Measurements from ENCODE around the gene ETS1.

The ETS1 gene

DNA sequence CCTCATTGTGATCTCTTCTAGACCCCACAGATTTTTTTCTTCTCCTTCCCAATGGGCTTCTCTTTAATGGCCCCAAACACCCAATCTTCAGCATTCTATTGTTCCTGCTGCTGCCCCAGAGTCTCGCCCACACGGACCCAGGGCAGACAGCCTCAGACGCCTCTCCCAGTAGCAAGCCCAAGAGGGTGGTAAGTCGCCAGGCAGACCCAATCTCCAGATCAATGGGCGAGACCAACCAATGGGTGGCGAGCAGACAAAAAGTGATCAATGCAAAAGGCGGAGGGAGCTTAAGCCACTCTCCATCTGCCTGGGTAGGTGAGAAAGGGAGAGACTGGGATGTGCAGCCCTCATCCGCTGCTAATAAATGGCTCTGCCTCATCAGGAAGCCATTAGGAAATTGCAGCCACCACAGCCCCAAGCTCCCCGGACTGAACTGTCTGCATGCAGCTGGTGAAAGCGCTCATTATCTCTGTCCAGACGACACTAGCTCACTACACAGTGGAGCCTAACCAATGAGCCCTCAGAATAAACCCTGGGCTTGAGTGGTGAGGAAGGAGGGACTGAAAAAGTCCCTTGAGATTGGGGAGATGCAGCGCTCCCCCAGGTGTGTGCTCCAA lies 81.8 kb downstream of the ETS1 start:
- no peak for DNase-seq (ENCODE audit: low read depth in 2 of 2, low spot score in 1 of 2)

GRCh38 chr11:128504486-128504885 lies 82.9 kb downstream of the ETS1 start:
- DNase-seq (ENCODE audit: low read depth in 2 of 2, low spot score in 1 of 2), result no peak

- DNase-seq (ENCODE audit: low read depth in 2 of 2, low spot score in 1 of 2), result no peak
Measured at GRCh38 chr11:128503245-128503991, 83.9 kb downstream of the ETS1 start.

GRCh38 chr11:128502726-128503125 lies 84.6 kb downstream of the ETS1 start:
- no peak for DNase-seq (ENCODE audit: low read depth in 2 of 2, low spot score in 1 of 2)

- DNase-seq (ENCODE audit: low read depth in 2 of 2, low spot score in 1 of 2), result no peak
Measured at GRCh38 chr11:128501632-128502549, 85.5 kb downstream of the ETS1 start.

DNA sequence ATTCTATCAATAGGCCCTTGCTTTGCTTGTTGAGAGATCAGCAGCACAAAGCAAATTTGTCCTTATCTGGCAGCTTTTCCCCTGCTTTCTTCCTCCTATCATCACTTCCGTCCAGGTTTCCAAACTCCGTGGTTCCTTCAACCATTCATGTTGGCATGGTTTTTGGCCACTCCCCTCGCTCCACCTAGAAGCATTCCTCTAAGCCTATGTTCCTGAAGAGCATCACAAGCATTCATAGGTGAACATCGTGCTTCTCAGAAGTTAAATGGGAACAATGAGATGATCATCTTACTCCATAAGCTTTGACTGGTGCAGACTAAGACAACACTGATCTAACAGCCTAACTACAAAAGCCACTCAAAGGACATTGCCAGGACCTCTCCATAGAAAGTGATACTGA lies 86.3 kb downstream of the ETS1 start:
- DNase-seq (ENCODE audit: low read depth in 2 of 2, low spot score in 1 of 2), result no peak

- no peak for DNase-seq (ENCODE audit: low read depth in 2 of 2, low spot score in 1 of 2)
Measured at GRCh38 chr11:128500493-128500892, 86.9 kb downstream of the ETS1 start.

- DNase-seq (ENCODE audit: low read depth in 2 of 2, low spot score in 1 of 2), result no peak
Measured at GRCh38 chr11:128499613-128500253, 87.6 kb downstream of the ETS1 start.

GRCh38 chr11:128498721-128499245 lies 88.6 kb downstream of the ETS1 start:
- no peak for DNase-seq (ENCODE audit: low read depth in 2 of 2, low spot score in 1 of 2)

- DNase-seq (ENCODE audit: low read depth in 2 of 2, low spot score in 1 of 2), result no peak
Measured at GRCh38 chr11:128497776-128498095, 89.6 kb downstream of the ETS1 start.

DNA sequence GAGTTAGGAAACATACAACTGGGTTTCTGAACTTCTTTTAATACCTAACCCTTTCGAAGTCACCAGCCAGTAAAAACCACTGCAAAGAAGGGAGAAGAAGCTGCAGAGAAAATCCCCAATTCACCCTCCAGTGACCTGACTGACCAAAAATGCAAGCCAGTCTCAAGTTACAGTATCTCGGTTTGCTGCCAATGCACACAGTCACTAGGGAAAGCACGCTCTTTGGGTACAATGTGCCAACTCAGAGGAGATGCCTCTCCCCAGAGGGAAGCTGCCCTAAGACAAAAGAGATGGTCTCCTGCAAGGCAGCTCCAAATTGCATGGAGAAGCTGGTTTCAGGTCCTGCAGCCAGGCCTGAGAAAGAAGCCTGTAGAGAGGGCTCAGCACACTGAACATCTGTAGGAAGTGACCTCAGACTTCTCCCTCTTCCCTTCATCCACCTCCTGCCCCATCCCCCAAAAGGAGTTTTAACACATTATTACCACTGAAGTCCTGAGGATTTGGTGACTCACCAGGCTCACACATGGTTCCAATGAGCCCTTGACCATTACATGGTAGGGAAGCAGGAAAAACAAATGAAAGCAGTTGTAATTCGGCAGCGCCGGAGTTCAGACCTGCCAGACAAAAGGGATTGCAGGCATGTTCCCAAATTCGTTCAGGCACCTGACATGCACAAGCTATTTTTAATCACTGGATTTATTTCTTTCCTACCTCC lies 90.1 kb downstream of the ETS1 start:
- DNase-seq (ENCODE audit: low read depth in 2 of 2, low spot score in 1 of 2), result no peak

DNA sequence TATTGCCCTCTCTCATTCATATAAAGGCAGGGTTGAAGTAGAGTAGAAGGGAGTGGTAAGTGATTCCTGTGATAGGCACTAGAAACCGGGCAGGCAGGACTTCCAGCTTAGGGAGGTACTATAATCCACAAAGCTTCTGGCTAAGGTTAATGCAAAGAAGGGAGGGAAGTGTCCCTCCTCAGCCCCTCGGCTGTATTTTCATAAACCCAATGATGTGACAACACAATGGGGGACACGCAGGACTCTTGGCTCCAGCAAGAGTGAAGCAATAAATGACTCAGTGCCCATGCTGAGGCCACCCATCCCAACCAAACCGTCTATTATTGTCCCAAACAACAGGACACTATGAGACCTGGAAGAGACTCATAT lies 90.7 kb downstream of the ETS1 start:
- DNase-seq (ENCODE audit: low read depth in 2 of 2, low spot score in 1 of 2), result no peak

DNA sequence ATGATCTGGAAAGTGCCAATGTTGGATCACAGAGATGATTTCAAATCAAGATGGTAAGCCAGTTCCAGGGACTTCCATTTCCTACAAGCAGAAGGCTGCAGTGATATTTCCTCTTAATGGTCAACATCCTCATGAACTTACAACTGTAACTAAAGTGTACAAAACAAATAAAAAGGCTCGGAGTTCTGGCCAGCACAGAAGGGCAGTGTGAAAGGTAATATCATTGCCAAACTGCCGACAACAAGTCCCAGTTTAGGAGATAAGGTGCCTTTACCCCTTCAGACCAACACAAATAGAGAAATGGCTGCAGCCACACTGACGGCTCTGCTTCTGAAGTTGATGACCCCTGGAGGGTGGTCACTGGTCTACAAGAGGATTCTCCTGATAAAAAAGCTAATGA lies 91.1 kb downstream of the ETS1 start:
- no peak for DNase-seq (ENCODE audit: low read depth in 2 of 2, low spot score in 1 of 2)

- no peak for DNase-seq (ENCODE audit: low read depth in 2 of 2, low spot score in 1 of 2)
Measured at GRCh38 chr11:128494418-128495332, 92.7 kb downstream of the ETS1 start.

GRCh38 chr11:128493570-128493965 lies 93.8 kb downstream of the ETS1 start:
- DNase-seq (ENCODE audit: low read depth in 2 of 2, low spot score in 1 of 2), result no peak

GRCh38 chr11:128492903-128493569 lies 94.3 kb downstream of the ETS1 start:
- DNase-seq (ENCODE audit: low read depth in 2 of 2, low spot score in 1 of 2), result no peak

- no peak for DNase-seq (ENCODE audit: low read depth in 2 of 2, low spot score in 1 of 2)
Measured at GRCh38 chr11:128492461-128492860, 94.9 kb downstream of the ETS1 start.

DNA sequence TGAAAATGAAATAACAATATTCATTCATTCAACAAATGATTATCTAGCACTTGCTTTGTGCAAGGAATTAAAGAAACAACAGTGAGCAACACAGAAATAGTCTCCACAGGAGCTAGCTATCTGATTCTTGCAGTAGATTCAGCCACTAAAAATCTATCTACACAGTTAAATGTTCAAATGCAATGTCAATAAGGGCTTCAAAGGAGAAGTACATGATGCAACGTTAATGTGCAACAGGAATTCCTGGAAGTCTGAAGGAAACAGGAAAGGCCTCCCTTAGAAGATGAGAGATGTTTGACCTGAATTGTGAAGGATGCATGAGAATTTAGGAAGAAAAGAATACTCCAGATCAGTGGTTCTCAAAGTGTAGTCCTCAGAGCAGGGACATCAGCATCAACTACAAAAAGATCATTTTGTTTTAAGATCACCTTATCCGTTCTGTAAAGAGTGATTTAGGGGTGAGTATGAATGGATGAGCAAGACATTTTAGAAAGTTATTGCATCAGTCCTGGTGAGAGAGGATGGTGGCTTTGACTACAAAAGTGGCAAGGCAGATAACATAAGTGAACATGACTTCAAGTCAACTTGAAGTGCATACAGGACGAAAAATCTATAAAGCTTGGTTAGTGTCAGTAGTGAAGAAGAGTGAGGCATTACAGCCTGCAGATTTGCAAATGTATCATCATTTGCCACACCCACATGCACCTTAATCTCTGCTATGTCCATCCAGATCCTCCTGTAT lies 96.0 kb downstream of the ETS1 start:
- no peak for DNase-seq (ENCODE audit: low read depth in 2 of 2, low spot score in 1 of 2)

All from stimulated activated CD8-positive, alpha-beta memory T cell treated with anti-CD3 and anti-CD28 coated beads, Interleukin-4, amount 100 ng/mL, for 1 hour (primary cell).